ENCODE results near the gene KANSL1. TPM values are rescaled to one million over a fixed set of nuclear protein-coding genes. Genes with fewer than 3 reads are reported as not detected.
"Not testable (repeated sequence)": the region's sequence is repeated elsewhere in the genome, so short reads cannot be mapped to it uniquely, and the experiment has no call there.

KANSL1 gene
- polyA plus RNA-seq, 1 of the 3 experiments (the other 2 are of a cell fraction) = 10.0 TPM

- H3K9ac ChIP-seq = no peak overlapping the region
- H2AFZ ChIP-seq (ENCODE audit: low read depth) = no peak overlapping the region
- WGBS (ENCODE audit: low lambda C conversion rate) = 97% methylated on average over 24 of the region's 24 CpGs
Measured at GRCh38 chr17:46023783-46024388, 169.3 kb downstream of the KANSL1 start.

DNA sequence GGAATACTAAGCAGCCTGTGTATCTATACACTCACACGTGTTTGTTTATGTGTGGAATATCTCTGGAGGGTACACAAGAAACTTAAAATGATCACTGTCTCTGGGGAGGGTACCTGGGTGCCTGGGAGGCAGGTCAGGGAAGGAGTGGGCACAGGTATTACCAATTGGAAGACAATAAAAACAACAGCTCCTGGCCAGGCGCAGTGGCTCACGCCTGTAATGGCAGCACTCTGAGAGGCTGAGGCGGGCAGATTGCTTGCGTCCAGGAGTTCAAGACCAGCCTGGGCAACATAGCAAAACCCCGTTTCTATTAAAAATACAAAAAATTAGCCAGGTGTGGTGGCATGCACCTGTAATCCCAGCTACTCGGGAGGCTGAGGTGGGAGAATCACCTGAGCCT lies 169.9 kb downstream of the KANSL1 start:
- H3K4me2 ChIP-seq; H3F3A ChIP-seq (replicated peaks; ENCODE audit: insufficient read depth); H3K9me3 ChIP-seq; H3K79me2 ChIP-seq (ENCODE audit: insufficient read depth); H3K27ac ChIP-seq (ENCODE audit: low read depth in 2 of 2, low read length in 1 of 2); POLR2A ChIA-PET; H3K27me3 ChIP-seq (ENCODE audit: insufficient read depth); H2AFZ ChIP-seq (ENCODE audit: low read depth); DNase-seq; H3K9ac ChIP-seq; H3K9me2 ChIP-seq; H4K20me1 ChIP-seq (ENCODE audit: insufficient read depth); H3K4me3 ChIP-seq (ENCODE audit: low read depth in 2 of 2, low read length in 1 of 2): not testable (repeated sequence)
- peaks cover 0 to 14% of the 10 kb centered on the region in 2 experiments; a peak in 1 of 4 replicates for H3K4me1 ChIP-seq (ENCODE audit: control insufficient read depth in 1 of 2, insufficient read depth in 2 of 2, low read depth in 1 of 2, low read length in 1 of 2)
- CTCF ChIA-PET = interaction anchor here (1.8 to 3.0 kb wide), 3 partner anchors 10 to 21 kb away, joined by 4 to 10 read pairs (median 6); no protein-coding TSS in a partner anchor
- 99% methylated on average over 7 of the region's 7 CpGs for whole genome bisulfite sequencing (ENCODE audit: low lambda C conversion rate)
- H3K36me3 ChIP-seq (replicated peaks in 1 of 2; ENCODE audit: control insufficient read depth in 1 of 2, insufficient read depth in 2 of 2, low read length in 1 of 2) = peaks cover 12 to 46% of the 10 kb centered on the region in 2 experiments

More at GRCh38 chr17:46023783-46024388, 169.3 kb downstream of the KANSL1 start:
- Histone ChIP-seq H3K4me3 (ENCODE audit: low read depth in 2 of 2, low read length in 1 of 2) (no peak overlapping the region), H3K9me3 (no peaks in the 10 kb centered on the region), H3K36me3 (replicated peaks in 1 of 2; ENCODE audit: control insufficient read depth in 1 of 2, insufficient read depth in 2 of 2, low read length in 1 of 2) (peaks cover 18 to 51% of the 10 kb centered on the region in 2 experiments), H3K27ac (ENCODE audit: low read depth in 2 of 2, low read length in 1 of 2) (no peak overlapping the region), H3K4me1 (ENCODE audit: control insufficient read depth in 1 of 2, insufficient read depth in 2 of 2, low read depth in 1 of 2, low read length in 1 of 2) (peaks cover 0 to 14% of the 10 kb centered on the region in 2 experiments; a peak in 1 of 4 replicates), H3K27me3 (ENCODE audit: insufficient read depth) (no peaks in the 10 kb centered on the region), H3K79me2 (ENCODE audit: insufficient read depth) (no peaks in the 10 kb centered on the region), H3K4me2 (no peak overlapping the region), H4K20me1 (ENCODE audit: insufficient read depth) (peaks cover 4% of the 10 kb centered on the region; the same call in 1 of the 2 replicates), H3F3A (replicated peaks; ENCODE audit: insufficient read depth) (peaks cover 3% of the 10 kb centered on the region), H3K9me2 (no peaks in the 10 kb centered on the region)
- ChIA-PET POLR2A (no interaction called here), CTCF (interaction anchor here (1.8 to 3.0 kb wide), 3 partner anchors 10 to 21 kb away, joined by 4 to 10 read pairs (median 6); no protein-coding TSS in a partner anchor)
- DNase-seq = no peak
- TF ChIP-seq NFIC (IDR thresholded peaks at IDR 0.05; ENCODE audit: borderline replicate concordance) (no peak), RAD21 (IDR thresholded peaks at IDR 0.05; ENCODE audit: low read length) (no peak), SIN3A (IDR thresholded peaks at IDR 0.05; ENCODE audit: borderline replicate concordance, low read depth, low read length) (no peak), USF1 (IDR thresholded peaks at IDR 0.05; ENCODE audit: borderline replicate concordance, low read depth) (no peak), POLR2AphosphoS5 (IDR thresholded peaks at IDR 0.05; ENCODE audit: low read depth, low read length) (no peak), JUND (IDR thresholded peaks at IDR 0.05) (no peak), EP300 (IDR thresholded peaks at IDR 0.05; ENCODE audit: borderline replicate concordance in 1 of 2, low read depth in 1 of 2, low read length in 1 of 2) (no peak), ZBTB33 (IDR thresholded peaks at IDR 0.05; ENCODE audit: borderline replicate concordance, low read depth) (no peak), RCOR1 (IDR thresholded peaks at IDR 0.05; ENCODE audit: low read length) (no peak), FOXM1 (IDR thresholded peaks at IDR 0.05; ENCODE audit: low read depth) (no peak), YY1 (IDR thresholded peaks at IDR 0.05; ENCODE audit: low read depth) (no peak)
- TF ChIP-seq, protein P1, sequence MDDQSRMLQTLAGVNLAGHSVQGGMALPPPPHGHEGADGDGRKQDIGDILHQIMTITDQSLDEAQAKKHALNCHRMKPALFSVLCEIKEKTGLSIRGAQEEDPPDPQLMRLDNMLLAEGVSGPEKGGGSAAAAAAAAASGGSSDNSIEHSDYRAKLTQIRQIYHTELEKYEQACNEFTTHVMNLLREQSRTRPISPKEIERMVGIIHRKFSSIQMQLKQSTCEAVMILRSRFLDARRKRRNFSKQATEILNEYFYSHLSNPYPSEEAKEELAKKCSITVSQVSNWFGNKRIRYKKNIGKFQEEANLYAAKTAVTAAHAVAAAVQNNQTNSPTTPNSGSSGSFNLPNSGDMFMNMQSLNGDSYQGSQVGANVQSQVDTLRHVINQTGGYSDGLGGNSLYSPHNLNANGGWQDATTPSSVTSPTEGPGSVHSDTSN (IDR thresholded peaks at IDR 0.05) = no peak
